ENCODE data around the gene SEMA5B.

- TF ChIP-seq BHLHE40 (IDR thresholded peaks at IDR 0.05; ENCODE audit: borderline replicate concordance) (no peak), SP1 (IDR thresholded peaks at IDR 0.05) (no peak), LEF1 (IDR thresholded peaks at IDR 0.05; ENCODE audit: borderline replicate concordance) (no peak), L3MBTL2 (conservative IDR thresholded peaks at IDR 0.05) (no peak), NFRKB (IDR thresholded peaks at IDR 0.05) (no peak), FOXM1 (IDR thresholded peaks at IDR 0.05; ENCODE audit: borderline replicate concordance) (no peak), ELF4 (IDR thresholded peaks at IDR 0.05) (no peak), SUZ12 (IDR thresholded peaks at IDR 0.05) (no peak), FOXA1 (IDR thresholded peaks at IDR 0.05) (no peak), CTBP1 (IDR thresholded peaks at IDR 0.05; ENCODE audit: borderline replicate concordance) (no peak), FOXK2 (IDR thresholded peaks at IDR 0.05) (no peak), TARDBP (IDR thresholded peaks at IDR 0.05) (no peak), ARNT (IDR thresholded peaks at IDR 0.05) (no peak)
Measured at GRCh38 chr3:123064914-123065313, 37.4 kb upstream of the SEMA5B start.

Data from HEK293T (cell line).